ENCODE data around the gene C15orf39. TPM values are rescaled to one million over a fixed set of nuclear protein-coding genes. Genes with fewer than 3 reads are reported as not detected.

C15orf39 gene
- total and polyA plus RNA-seq, 2 of the 13 experiments (the other 11 are each of a cell fraction or from before 2014, with no cell fraction given), result 6.2 to 13.5 TPM

DNA sequence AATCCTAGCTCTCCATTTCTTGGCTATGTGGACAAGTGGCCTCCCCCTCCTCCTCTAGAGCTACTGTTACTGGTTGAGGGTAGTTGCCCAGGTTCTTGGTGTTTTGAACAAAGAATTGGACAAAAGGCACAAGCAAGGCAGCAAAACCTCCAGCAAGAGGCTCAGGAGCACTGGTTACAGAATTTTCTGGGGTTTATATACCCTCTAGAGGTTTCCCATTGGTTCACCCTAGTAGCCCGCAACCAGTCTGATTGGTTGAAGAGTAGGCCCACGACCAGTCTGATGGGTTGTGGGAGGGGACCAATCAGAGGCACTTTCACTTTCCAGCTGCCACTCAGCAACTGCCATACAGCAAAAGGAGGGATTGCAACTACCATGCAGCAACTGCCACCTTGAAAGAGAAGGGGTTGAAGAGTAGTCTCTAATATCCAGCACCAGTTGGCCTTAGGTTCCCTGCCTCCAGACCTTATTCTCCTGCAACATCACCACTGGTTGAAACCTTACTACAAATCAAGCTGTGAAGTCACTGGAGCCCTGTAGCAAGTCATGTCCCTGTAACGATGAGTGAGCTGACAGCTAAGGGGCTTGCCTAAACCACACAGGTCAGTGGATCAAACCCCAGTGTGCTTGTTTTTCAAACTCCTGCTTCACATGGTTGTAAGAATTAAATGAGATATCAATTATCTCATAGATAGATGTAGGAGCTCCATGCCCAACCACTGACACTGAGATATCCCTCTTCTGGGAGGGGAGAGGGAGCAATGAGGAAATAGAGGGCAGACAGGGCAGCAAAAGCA lies 2.9 kb upstream of the C15orf39 start (continued):
- TF ChIP-seq PLSCR1 (CRISPR knock-in tag; IDR thresholded peaks at IDR 0.05; ENCODE audit: borderline replicate concordance), result no peak
- 0 out of 2 replicates have a peak, but pooled peaks have one; percentile 63 for TF ChIP-seq MEIS2 (CRISPR knock-in tag; IDR thresholded peaks at IDR 0.05)
- no peak for TF ChIP-seq TBX3 (IDR thresholded peaks at IDR 0.05; ENCODE audit: borderline replicate concordance)
- no peak for TF ChIP-seq KDM2A (CRISPR knock-in tag; IDR thresholded peaks at IDR 0.05; ENCODE audit: borderline replicate concordance, low read depth)
- TF ChIP-seq MED13 (CRISPR knock-in tag; IDR thresholded peaks at IDR 0.05), result no peak
- peak; percentile 16; the same call in 1 of the 2 replicates for TF ChIP-seq CEBPG (CRISPR knock-in tag; IDR thresholded peaks at IDR 0.05)
- no peak for TF ChIP-seq ZZZ3 (CRISPR knock-in tag; IDR thresholded peaks at IDR 0.05; ENCODE audit: borderline replicate concordance)
- no peak for TF ChIP-seq NR2F6 (IDR thresholded peaks at IDR 0.05)
- TF ChIP-seq NR2F6 (CRISPR knock-in tag; IDR thresholded peaks at IDR 0.05), result no peak
- TF ChIP-seq THAP11 (CRISPR knock-in tag; IDR thresholded peaks at IDR 0.05), result 0 out of 2 replicates have a peak, but pooled peaks have one; percentile 27
- TF ChIP-seq ZNF280D (CRISPR knock-in tag; IDR thresholded peaks at IDR 0.05), result 0 out of 2 replicates have a peak, but pooled peaks have one; percentile 57
- TF ChIP-seq IRF2 (CRISPR knock-in tag; IDR thresholded peaks at IDR 0.05), result peak; percentile 99
- peak; percentile 64 for TF ChIP-seq ZNF605 (CRISPR knock-in tag; IDR thresholded peaks at IDR 0.05)
- TF ChIP-seq GATAD1 (CRISPR knock-in tag; IDR thresholded peaks at IDR 0.05), result peak; percentile 44; the same call in 1 of the 2 replicates
- no peak for TF ChIP-seq ZSCAN31 (CRISPR knock-in tag; IDR thresholded peaks at IDR 0.05; ENCODE audit: low read depth)
- no peak for TF ChIP-seq MED8 (CRISPR knock-in tag; IDR thresholded peaks at IDR 0.05; ENCODE audit: insufficient replicate concordance)
- 0 out of 2 replicates have a peak, but pooled peaks have one; percentile 35 for TF ChIP-seq ZSCAN29 (CRISPR knock-in tag; conservative IDR thresholded peaks at IDR 0.05)
- no peak for TF ChIP-seq ZNF580 (CRISPR knock-in tag; IDR thresholded peaks at IDR 0.05; ENCODE audit: borderline replicate concordance, low read depth)
- TF ChIP-seq BRD4 (CRISPR knock-in tag; IDR thresholded peaks at IDR 0.05), result no peak
- peak; percentile 94 for TF ChIP-seq POLR2AphosphoS5 (IDR thresholded peaks at IDR 0.05; ENCODE audit: low read depth, low read length)
- TF ChIP-seq ZNF350 (CRISPR knock-in tag; IDR thresholded peaks at IDR 0.05; ENCODE audit: borderline replicate concordance, low read depth), result no peak
- TF ChIP-seq, protein P1, sequence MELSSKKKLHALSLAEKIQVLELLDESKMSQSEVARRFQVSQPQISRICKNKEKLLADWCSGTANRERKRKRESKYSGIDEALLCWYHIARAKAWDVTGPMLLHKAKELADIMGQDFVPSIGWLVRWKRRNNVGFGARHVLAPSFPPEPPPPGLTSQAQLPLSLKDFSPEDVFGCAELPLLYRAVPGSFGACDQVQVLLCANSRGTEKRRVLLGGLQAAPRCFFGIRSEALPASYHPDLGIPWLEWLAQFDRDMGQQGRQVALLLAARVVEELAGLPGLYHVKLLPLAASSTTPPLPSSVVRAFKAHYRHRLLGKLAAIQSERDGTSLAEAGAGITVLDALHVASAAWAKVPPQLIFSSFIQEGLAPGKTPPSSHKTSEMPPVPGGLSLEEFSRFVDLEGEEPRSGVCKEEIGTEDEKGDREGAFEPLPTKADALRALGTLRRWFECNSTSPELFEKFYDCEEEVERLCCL (CRISPR knock-in tag; IDR thresholded peaks at IDR 0.05; ENCODE audit: borderline replicate concordance), result no peak
- TF ChIP-seq KLF11 (CRISPR knock-in tag; IDR thresholded peaks at IDR 0.05), result no peak
- TF ChIP-seq, protein P2, sequence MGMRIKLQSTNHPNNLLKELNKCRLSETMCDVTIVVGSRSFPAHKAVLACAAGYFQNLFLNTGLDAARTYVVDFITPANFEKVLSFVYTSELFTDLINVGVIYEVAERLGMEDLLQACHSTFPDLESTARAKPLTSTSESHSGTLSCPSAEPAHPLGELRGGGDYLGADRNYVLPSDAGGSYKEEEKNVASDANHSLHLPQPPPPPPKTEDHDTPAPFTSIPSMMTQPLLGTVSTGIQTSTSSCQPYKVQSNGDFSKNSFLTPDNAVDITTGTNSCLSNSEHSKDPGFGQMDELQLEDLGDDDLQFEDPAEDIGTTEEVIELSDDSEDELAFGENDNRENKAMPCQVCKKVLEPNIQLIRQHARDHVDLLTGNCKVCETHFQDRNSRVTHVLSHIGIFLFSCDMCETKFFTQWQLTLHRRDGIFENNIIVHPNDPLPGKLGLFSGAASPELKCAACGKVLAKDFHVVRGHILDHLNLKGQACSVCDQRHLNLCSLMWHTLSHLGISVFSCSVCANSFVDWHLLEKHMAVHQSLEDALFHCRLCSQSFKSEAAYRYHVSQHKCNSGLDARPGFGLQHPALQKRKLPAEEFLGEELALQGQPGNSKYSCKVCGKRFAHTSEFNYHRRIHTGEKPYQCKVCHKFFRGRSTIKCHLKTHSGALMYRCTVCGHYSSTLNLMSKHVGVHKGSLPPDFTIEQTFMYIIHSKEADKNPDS (CRISPR knock-in tag; IDR thresholded peaks at IDR 0.05), result no peak

Measured in HepG2 (cell line).